BJ (cell line): Measurements from ENCODE around the gene STEAP2. TPM values are rescaled to one million over a fixed set of nuclear protein-coding genes. Genes with fewer than 3 reads are reported as not detected.

Source experiments
- CTCF ChIA-PET: fragments of 350-600 bp; formaldehyde crosslinking; extraction: SDS; loops from one replicate; lab custom pipeline; 2021; ENCODE audit warnings: antibody characterized with exemption, inconsistent platforms; lab: Yijun Ruan, JAX
- POLR2A ChIA-PET: fragments of 300-600 bp; sonication (Branson Sonifier 250); formaldehyde crosslinking; extraction: SDS; loops from one replicate; lab custom pipeline; 2021; ENCODE audit warnings: antibody characterized with exemption; lab: Charles Lee
- DNase-seq: peaks from one replicate; pipeline ENCODE4 v3.0.0-alpha.2; 2011; ENCODE audit warnings: low read depth
- H3K27me3 ChIP-seq: 2 replicates; pipeline ENCODE4 v1.6.0; 2011; ENCODE audit warnings: low read length; ENCODE audit not compliant: control insufficient read depth, insufficient read depth
- H3K36me3 ChIP-seq: 2 replicates; pipeline ENCODE4 v1.5.1; 2011; ENCODE audit warnings: low read length; ENCODE audit not compliant: control insufficient read depth, insufficient read depth
- H3K4me3 ChIP-seq: 2 replicates; pipeline ENCODE4 v1.5.1; 2011; ENCODE audit warnings: low read depth, mild to moderate bottlenecking, control low read depth, low read length
- polyA plus RNA-seq: library from polyadenylated mRNA; depleted of rRNA; stranded (reverse); fragments of >200 nt; gene quantifications from 2 replicates; pipeline ENCODE4 v1.2.3, GENCODE V29; 2011
- TF ChIP-seq, protein P1 (sequence below): IDR thresholded peaks from 2 replicates; pipeline ENCODE4 v1.5.1; 2011; ENCODE audit warnings: low read depth, mild to moderate bottlenecking, control low read depth, inconsistent platforms, low read length, moderate library complexity; ENCODE audit not compliant: insufficient read depth

Gene STEAP2
- polyA plus RNA-seq, 1 experiment, result 2.1 TPM

DNA sequence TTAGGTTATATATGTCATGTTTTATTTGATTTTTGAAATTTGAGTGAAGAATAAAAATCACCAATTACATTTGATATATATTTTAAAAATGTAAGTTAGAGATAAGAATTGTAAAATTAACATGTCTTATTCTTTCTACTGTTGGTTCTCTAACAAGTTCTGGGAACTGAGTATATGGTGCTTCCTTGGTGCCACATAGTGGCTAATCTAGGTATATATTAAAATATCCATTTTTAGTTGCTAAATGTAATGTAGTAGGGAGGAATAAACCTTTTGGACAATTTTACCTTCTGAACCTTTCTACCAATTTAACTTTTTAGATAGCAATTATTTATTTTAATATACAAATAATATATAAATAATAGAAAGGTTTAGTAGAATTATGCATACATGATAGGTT lies 50.9 kb downstream of the STEAP2 start:
- ChIA-PET CTCF (interaction anchor here (1.1 to 1.8 kb wide), 3 partner anchors 51 to 165 kb away, joined by 6 to 12 read pairs (median 6); partner anchors contain the start of genes STEAP1 and STEAP2), POLR2A (no interaction called here)
- DNase-seq, result no peak
- Histone ChIP-seq H3K4me3 (no peak overlapping the region), H3K36me3 (no peaks in the 10 kb centered on the region), H3K27me3 (no peaks in the 10 kb centered on the region)
- TF ChIP-seq, protein P1, sequence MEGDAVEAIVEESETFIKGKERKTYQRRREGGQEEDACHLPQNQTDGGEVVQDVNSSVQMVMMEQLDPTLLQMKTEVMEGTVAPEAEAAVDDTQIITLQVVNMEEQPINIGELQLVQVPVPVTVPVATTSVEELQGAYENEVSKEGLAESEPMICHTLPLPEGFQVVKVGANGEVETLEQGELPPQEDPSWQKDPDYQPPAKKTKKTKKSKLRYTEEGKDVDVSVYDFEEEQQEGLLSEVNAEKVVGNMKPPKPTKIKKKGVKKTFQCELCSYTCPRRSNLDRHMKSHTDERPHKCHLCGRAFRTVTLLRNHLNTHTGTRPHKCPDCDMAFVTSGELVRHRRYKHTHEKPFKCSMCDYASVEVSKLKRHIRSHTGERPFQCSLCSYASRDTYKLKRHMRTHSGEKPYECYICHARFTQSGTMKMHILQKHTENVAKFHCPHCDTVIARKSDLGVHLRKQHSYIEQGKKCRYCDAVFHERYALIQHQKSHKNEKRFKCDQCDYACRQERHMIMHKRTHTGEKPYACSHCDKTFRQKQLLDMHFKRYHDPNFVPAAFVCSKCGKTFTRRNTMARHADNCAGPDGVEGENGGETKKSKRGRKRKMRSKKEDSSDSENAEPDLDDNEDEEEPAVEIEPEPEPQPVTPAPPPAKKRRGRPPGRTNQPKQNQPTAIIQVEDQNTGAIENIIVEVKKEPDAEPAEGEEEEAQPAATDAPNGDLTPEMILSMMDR, result peak; percentile 43; the same call in 1 of the 2 replicates

DNA sequence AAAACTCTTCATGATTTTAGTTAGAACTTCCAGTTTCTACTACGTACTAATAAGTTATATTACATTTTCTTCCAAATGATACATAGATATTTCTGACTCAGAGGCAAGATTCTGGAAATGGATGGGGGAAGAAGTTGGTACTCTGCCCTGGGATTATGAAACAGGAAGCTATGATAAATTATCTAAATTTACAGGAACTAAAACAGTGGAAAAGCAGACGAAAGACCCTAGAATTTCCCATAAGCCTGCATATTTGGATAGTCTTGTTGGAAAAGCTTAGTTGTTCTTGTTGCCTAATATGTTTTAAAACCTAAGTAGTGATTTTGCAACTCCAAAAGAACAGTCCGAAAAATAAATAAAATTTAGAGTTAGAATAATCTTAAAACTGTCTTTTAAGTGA lies 55.3 kb downstream of the STEAP2 start:
- no peak for DNase-seq
- POLR2A ChIA-PET, result no interaction called here
- no peak overlapping the region for H3K4me3 ChIP-seq

DNA sequence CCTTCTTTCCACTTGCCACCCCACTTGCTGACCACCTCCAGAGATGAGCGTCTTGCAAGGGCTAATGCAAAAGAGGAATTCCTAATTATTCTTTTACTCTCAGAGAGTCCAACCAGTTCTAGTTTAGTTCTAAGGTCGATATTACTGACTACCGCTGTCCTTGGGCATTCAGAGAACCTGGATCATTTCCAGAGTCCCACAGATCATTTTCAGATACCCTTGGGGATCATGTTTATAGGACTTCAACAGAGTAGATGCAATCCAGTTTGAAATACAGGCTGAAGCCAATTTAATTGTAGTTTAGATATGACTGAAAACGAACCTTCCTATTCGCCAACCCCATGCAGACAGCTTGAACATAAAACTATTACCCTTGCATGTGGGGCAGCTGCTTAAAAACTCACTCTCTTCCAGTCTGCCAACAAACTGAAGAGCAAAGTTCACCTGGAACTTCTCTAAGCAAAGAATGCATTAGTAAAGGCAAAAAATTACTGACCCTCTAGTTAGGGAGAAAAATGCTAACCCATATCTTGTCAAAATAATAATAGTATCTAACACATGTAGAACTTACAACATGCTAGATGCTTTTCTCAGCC lies 55.8 kb downstream of the STEAP2 start:
- ChIA-PET POLR2A (no interaction called here), CTCF (interaction anchor here (0.9 to 1.9 kb wide), 4 partner anchors 56 to 159 kb away, joined by 3 to 7 read pairs (median 5); partner anchors contain the start of genes STEAP1 and STEAP2)
- TF ChIP-seq, protein P1, result no peak
- H3K4me3 ChIP-seq, result no peak overlapping the region
- no peaks in the 10 kb centered on the region for H3K27me3 ChIP-seq
- DNase-seq, result no peak
- H3K36me3 ChIP-seq, result no peaks in the 10 kb centered on the region

More for the DNA sequence above, 55.3 kb downstream of the STEAP2 start:
- TF ChIP-seq, protein P1, result no peak
- Histone ChIP-seq H3K36me3 (no peaks in the 10 kb centered on the region), H3K27me3 (no peaks in the 10 kb centered on the region)
- CTCF ChIA-PET, result interaction anchor here (0.8 to 1.1 kb wide), 4 partner anchors 56 to 160 kb away, joined by 3 to 7 read pairs (median 3); partner anchors contain the start of genes STEAP1 and STEAP2

DNA sequence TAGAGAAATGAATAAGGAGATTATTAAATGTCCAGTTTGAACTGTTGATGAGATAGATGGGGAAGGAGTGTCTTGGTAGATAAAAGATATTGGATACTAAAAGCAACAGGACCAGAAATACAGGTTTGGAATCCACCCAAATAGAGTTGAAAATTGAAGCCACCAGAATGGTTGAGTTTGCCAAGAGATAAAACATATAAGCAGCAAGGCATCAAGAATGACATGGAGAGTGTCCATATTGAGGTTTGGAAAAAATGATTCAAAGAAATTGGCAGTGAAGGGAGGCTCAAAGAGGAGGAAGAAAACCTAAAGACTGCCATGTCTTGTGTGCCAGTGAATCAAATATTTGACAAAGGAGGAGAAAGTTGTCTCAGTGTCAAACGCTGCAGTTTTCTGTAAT lies 57.6 kb downstream of the STEAP2 start:
- H3K27me3 ChIP-seq, result no peaks in the 10 kb centered on the region
- ChIA-PET POLR2A (no interaction called here), CTCF (interaction anchor here (1.2 to 1.9 kb wide), 2 partner anchors 28 to 116 kb away, joined by 4 to 7 read pairs; partner anchors contain the start of gene STEAP1)
- no peak overlapping the region for H3K4me3 ChIP-seq
- no peak for DNase-seq
- no peaks in the 10 kb centered on the region for H3K36me3 ChIP-seq
- TF ChIP-seq, protein P1, result no peak

DNA sequence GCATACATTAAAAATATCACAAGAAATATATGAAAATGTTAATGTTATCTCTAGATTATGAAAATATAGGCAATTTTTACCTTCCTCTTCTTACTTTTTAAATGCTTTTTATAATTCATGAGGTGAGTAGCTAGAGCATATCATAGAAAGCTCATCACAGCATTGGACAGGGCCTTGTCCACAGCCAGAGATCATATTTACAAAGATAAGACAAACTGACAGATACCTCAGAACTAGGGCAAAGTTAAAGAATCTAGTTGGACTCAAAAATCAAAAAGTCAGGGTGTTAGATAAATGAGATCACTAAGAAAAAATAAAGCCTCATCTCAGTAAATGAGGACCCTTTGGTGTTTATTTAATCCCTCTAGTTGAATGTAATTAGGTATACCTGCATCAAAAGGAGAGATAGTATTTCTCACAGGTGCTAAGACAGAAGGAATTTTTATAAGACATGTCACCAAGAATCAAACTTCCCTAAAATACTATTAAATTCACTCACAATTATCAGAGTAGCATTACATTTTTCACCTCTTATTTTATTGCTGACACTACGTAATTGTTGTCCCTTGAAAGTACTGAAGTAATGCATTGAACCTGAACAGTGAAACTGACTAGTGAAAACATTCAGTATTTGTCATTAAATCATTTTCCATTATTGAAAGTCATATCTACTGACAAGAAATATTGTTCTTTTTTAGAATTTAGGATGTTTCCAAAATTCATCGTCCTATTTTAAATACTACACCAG lies 59.1 kb downstream of the STEAP2 start:
- CTCF ChIA-PET, result interaction anchor here (0.7 to 1.3 kb wide), 3 partner anchors 10 to 159 kb away, joined by 3 to 4 read pairs (median 3); no protein-coding TSS in a partner anchor
- no peak overlapping the region for H3K4me3 ChIP-seq
- DNase-seq, result no peak
- no peaks in the 10 kb centered on the region for H3K27me3 ChIP-seq
- POLR2A ChIA-PET, result no interaction called here
- TF ChIP-seq, protein P1, result no peak
- no peaks in the 10 kb centered on the region for H3K36me3 ChIP-seq
